Epithelial cell of esophagus (primary cell): ENCODE data around the gene CPXM2.

ENCODE experiments used
- DNase-seq: peaks from one replicate; pipeline ENCODE4 v3.0.0; 2010; ENCODE audit warnings: low read depth
- H3K4me3 ChIP-seq: 2 replicates; pipeline ENCODE4 v1.5.1; 2011; ENCODE audit warnings: mild to moderate bottlenecking, low read length, control low read depth
- TF ChIP-seq, protein P1 (sequence below): IDR thresholded peaks from 2 replicates; pipeline ENCODE4 v1.5.1; 2011; ENCODE audit warnings: low read depth, mild to moderate bottlenecking, low read length, control low read depth, inconsistent platforms; ENCODE audit not compliant: insufficient read depth; ENCODE audit errors: missing control alignments

The CPXM2 gene

DNA sequence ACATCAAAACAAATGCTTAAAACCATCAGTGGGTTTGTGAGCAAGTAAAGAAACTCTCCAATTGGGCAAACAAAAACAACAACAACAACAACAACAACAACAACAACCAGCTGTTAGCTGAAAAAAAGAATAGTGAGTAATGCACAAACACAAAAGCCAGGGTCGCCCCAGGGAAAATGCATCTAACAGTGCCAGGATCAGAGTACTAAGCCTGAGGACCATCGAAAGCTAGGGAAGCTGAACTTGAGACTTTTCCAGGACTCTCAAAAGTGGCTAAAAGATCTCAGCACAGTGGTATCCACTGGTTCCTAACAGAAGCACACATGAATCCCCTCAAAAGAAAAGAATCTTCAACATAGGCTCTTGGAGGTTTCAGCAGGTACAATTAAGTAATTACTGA, 83.3 kb downstream of the CPXM2 start:
- TF ChIP-seq, protein P1, sequence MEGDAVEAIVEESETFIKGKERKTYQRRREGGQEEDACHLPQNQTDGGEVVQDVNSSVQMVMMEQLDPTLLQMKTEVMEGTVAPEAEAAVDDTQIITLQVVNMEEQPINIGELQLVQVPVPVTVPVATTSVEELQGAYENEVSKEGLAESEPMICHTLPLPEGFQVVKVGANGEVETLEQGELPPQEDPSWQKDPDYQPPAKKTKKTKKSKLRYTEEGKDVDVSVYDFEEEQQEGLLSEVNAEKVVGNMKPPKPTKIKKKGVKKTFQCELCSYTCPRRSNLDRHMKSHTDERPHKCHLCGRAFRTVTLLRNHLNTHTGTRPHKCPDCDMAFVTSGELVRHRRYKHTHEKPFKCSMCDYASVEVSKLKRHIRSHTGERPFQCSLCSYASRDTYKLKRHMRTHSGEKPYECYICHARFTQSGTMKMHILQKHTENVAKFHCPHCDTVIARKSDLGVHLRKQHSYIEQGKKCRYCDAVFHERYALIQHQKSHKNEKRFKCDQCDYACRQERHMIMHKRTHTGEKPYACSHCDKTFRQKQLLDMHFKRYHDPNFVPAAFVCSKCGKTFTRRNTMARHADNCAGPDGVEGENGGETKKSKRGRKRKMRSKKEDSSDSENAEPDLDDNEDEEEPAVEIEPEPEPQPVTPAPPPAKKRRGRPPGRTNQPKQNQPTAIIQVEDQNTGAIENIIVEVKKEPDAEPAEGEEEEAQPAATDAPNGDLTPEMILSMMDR = no peak
- DNase-seq = no peak
- no peak overlapping the region for H3K4me3 ChIP-seq

DNA sequence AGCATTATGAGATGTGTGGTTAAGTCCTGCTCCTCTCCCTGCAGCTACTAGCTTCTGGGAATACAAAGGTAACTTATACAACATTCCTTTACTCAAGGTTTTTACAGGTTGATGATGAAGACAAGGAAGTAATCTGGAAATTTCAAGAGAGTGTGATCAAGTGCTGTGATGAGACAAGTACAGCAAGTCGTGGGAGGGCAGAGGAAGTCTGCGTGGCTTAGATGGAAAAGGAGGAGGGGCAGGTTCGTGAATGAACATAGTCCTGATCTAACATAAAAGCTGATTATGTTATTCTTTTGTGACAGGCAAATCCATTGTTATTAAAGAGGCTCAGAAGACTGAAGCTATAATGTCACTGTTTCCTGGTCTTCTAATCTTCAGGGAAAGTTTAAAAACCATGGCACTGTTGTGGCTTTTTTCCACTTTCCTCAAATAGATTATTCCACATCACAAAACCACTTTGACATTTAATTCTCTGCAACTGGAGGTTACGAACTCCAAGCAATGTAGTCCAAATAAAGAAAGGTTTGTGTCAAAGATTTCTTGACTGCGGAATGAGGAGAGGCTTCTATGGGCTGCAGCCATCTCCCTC, 84.1 kb downstream of the CPXM2 start:
- H3K4me3 ChIP-seq = no peak overlapping the region
- TF ChIP-seq, protein P1 = no peak
- DNase-seq = peak; percentile 18

DNA sequence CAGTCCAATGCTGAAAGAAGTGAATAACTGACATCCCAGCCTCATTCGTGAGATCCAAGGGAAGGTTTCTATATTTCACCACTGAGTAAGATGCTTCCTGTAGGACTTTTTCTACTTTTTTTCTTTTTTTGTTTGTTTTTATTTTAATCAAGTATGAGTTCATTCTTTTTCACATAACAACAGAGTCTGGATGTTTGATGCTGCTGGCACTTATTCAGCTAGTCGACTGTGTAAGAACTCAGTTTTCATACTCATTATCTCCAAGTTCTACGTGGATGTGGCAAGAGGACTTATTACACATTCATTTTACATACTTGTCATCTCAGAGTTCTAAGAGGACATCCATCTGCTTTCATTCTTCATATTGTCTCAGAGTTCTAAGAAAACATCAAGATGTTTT, 86.9 kb downstream of the CPXM2 start:
- TF ChIP-seq, protein P1 = no peak
- DNase-seq = no peak
- no peak overlapping the region for H3K4me3 ChIP-seq

DNA sequence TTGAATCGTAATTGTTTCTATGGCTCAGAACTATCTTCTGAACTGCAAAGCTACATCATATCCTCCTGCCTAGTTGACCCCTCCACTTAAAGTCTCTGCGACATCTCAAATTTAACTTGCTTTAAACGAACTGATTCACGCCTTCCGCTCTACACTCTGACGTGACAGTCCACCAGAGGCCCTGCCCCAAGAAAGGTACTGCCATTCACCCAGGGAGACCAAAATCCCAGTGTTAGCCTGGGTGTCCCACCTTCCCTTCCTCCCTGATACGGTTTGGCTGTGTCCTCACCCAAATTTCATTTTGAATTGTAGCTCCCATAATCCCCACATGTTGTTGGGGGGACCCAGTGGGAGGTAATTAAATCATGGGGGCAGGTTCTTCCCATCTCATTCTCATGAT, 90.8 kb downstream of the CPXM2 start:
- no peak overlapping the region for H3K4me3 ChIP-seq
- TF ChIP-seq, protein P1 = no peak
- DNase-seq = no peak

DNA sequence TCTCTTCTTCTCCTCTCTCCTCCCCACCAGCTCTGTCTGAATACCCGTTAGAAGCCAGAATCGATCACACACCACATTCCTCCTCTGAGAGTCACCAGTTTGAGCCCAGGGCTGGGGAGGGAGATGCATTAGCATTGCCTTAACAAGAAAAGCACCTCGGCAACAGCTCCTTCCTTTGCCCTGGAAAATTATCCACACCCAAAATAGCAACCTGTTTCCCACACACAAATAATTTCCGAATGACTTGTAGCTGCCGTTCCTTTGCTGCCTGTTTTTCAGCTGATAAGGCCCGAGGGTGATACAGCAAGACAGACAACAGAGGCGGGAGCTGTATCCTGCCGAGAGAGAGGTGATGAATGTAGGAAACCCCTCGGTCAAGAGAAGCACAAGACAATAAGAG, 91.3 kb downstream of the CPXM2 start:
- no peak for DNase-seq
- no peak overlapping the region for H3K4me3 ChIP-seq
- TF ChIP-seq, protein P1 = no peak

DNA sequence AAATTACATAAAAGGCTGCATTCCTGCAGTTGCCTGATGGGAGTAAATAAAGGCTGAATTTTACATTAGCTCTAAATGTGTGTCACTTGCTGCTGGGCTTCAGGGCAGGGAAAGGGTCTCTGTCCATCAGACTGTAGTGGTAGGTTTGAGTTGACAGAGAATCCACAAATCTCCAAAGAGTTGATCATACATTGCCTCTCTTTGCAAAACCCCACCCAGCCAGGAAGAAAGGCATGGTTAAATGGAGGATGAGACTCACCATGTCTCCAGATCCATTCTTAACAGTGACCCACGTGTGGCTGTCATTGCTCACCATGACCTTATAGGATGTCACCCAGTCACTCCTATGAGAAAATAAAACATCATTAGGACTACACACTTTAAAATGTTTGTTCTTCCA, 92.8 kb downstream of the CPXM2 start:
- DNase-seq = no peak
- TF ChIP-seq, protein P1 = no peak
- no peak overlapping the region for H3K4me3 ChIP-seq

DNA sequence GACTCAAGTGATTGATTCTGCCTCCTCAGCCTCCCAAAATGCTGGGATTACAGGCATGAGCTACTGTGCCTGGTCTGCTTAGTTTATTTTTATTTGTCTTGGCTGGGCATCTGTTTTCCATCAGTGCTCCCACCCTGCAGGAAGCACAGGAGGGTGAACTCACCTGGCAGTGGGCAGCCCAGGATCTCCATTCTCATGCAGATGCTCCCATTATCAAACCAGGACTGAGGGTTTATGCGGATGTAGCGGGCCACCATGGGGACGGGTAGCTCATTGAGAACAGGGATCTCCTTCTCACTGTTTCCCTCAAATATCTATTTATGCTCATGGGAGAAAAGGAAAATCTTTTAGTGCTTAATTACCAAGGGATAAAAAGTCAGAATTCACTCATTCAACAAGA, 93.8 kb downstream of the CPXM2 start:
- TF ChIP-seq, protein P1 = no peak
- DNase-seq = no peak
- H3K4me3 ChIP-seq = no peak overlapping the region
